Astrocyte (in vitro differentiated cells and primary cell): ENCODE measurements around the gene BLOC1S5.

Experiments
- EZH2 ChIP-seq: IDR thresholded peaks from 2 replicates; pipeline ENCODE4 v1.6.1; 2012; ENCODE audit warnings: mild to moderate bottlenecking, low read length, inconsistent platforms; ENCODE audit not compliant: insufficient read depth
- TF ChIP-seq, protein P1 (sequence below): IDR thresholded peaks from 2 replicates; pipeline ENCODE4 v1.5.1; 2011; ENCODE audit warnings: low read depth, mild to moderate bottlenecking, inconsistent platforms, low read length, moderate library complexity; ENCODE audit not compliant: insufficient read depth

GRCh38 chr6:8065519-8065911, 1.3 kb upstream of the BLOC1S5 start:
- TF ChIP-seq, protein P1, sequence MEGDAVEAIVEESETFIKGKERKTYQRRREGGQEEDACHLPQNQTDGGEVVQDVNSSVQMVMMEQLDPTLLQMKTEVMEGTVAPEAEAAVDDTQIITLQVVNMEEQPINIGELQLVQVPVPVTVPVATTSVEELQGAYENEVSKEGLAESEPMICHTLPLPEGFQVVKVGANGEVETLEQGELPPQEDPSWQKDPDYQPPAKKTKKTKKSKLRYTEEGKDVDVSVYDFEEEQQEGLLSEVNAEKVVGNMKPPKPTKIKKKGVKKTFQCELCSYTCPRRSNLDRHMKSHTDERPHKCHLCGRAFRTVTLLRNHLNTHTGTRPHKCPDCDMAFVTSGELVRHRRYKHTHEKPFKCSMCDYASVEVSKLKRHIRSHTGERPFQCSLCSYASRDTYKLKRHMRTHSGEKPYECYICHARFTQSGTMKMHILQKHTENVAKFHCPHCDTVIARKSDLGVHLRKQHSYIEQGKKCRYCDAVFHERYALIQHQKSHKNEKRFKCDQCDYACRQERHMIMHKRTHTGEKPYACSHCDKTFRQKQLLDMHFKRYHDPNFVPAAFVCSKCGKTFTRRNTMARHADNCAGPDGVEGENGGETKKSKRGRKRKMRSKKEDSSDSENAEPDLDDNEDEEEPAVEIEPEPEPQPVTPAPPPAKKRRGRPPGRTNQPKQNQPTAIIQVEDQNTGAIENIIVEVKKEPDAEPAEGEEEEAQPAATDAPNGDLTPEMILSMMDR = no peak
- no peak for TF ChIP-seq EZH2
